HepG2 (cell line): Measurements from ENCODE around the gene FAM114A1. TPM values are rescaled to one million over a fixed set of nuclear protein-coding genes. Genes with fewer than 3 reads are reported as not detected.

Experiments used
- ATAC-seq: fragments of 200-7000 bp; cut with Tn5 transposase; 3 replicates; pipeline ENCODE4 v1.9.1; 2020; ENCODE audit warnings: mild to moderate bottlenecking, moderate library complexity
- BruUV-seq: library from RNA; stranded (reverse); fragments of 400-500 nt; replicated peaks from 2 replicates; lab custom pipeline; 2021; lab: Mats Ljungman, UMichigan
- CTCF ChIA-PET: fragments of 300-600 bp; formaldehyde crosslinking; extraction: SDS; loops from one replicate; lab custom pipeline; 2021; ENCODE audit warnings: low total read pairs, inconsistent platforms, low intra/inter-chr PET ratio; lab: Yijun Ruan, JAX
- POLR2A ChIA-PET: fragments of 350-600 bp; sonication (Branson Sonifier 250); formaldehyde crosslinking; loops from one replicate; lab custom pipeline; 2020; ENCODE audit warnings: antibody characterized with exemption, inconsistent platforms; lab: Yijun Ruan, JAX
- DNase-seq: peaks from one replicate; pipeline ENCODE4 v3.0.0-alpha.2; 2015; ENCODE audit warnings: low spot score
- FAIRE-seq: peaks from 3 replicates; lab custom pipeline; 2011; peaks lifted over from hg19 to GRCh38; lab: Jason Lieb, UNC
- H2AFZ ChIP-seq: one replicate; pipeline ENCODE4 v1.6.1; 2011; ENCODE audit warnings: low read length, inconsistent platforms
- H3K27ac ChIP-seq: fragments of 300-600 bp; 3 replicates; pipeline ENCODE4 v1.8.0; 2011; ENCODE audit warnings: mixed run types, mild to moderate bottlenecking, mixed read lengths, low read length, inconsistent platforms; ENCODE audit not compliant: insufficient read depth; ENCODE audit errors: extremely low read length
- H3K27me3 ChIP-seq, 2 experiments: fragments of 200-600 bp in 1 of 2; 2 replicates in 1 of 2; 3 replicates in 1 of 2; pipeline versions ENCODE4 v1.6.0 to v1.8.0; 2011; ENCODE audit warnings: low read length in 2 of 2, mild to moderate bottlenecking in 2 of 2, moderate library complexity in 2 of 2, inconsistent platforms in 1 of 2; ENCODE audit not compliant: insufficient read depth in 2 of 2, control insufficient read depth in 1 of 2
- H3K36me3 ChIP-seq, 2 experiments: fragments of 200-600 bp in 1 of 2; replicated peaks in 1 of 2; 2 replicates in 1 of 2; 3 replicates in 1 of 2; pipeline versions ENCODE4 v1.5.1 to v1.8.0; 2011; ENCODE audit warnings: low read length in 2 of 2, inconsistent platforms in 1 of 2; ENCODE audit not compliant: insufficient read depth in 2 of 2, control insufficient read depth in 1 of 2
- H3K4me1 ChIP-seq: 2 replicates; pipeline ENCODE4 v1.5.1; 2012; ENCODE audit warnings: low read length, inconsistent platforms; ENCODE audit not compliant: insufficient read depth
- H3K4me2 ChIP-seq: 2 replicates; pipeline ENCODE4 v1.6.0; 2011; ENCODE audit warnings: low read depth, low read length, inconsistent platforms
- H3K4me3 ChIP-seq, 3 experiments: fragments of 200-600 bp in 1 of 3; sonication (generic), shearing (Covaris generic) in 1 of 3; replicated peaks in 1 of 3; 2 replicates each; pipeline ENCODE4 v1.5.1; 2011 to 2016; ENCODE audit warnings: low read length in 3 of 3, inconsistent platforms in 2 of 3, low read depth in 2 of 3, mild to moderate bottlenecking in 2 of 3, control low read depth in 1 of 3, mixed read lengths in 1 of 3; ENCODE audit not compliant: insufficient read depth in 1 of 3
- H3K79me2 ChIP-seq: one replicate; pipeline ENCODE4 v1.6.1; 2011; ENCODE audit warnings: low read length, inconsistent platforms; ENCODE audit not compliant: insufficient read depth
- H3K9ac ChIP-seq: 2 replicates; pipeline ENCODE4 v1.6.0; 2011; ENCODE audit warnings: mild to moderate bottlenecking, low read depth, low read length, inconsistent platforms; ENCODE audit not compliant: insufficient read depth
- H3K9me3 ChIP-seq: 2 replicates; pipeline ENCODE4 v1.5.1; 2012; ENCODE audit warnings: mild to moderate bottlenecking, low read length
- H4K20me1 ChIP-seq: 2 replicates; pipeline ENCODE4 v1.6.0; 2011; ENCODE audit warnings: inconsistent platforms, mild to moderate bottlenecking, low read length, moderate library complexity; ENCODE audit not compliant: insufficient read depth
- ASH2L ChIP-seq: fragments of 300-600, 200-600 bp; sonication (generic); IDR thresholded peaks from 2 replicates; pipeline ENCODE4 v1.7.0; 2017; ENCODE audit warnings: low read depth, mild to moderate bottlenecking, moderate library complexity, mixed read lengths, low read length; ENCODE audit not compliant: insufficient read length
- FLYWCH1 ChIP-seq: sonication (generic); formaldehyde crosslinking; IDR thresholded peaks from 2 replicates; pipeline ENCODE4 v1.8.1; 2023; ENCODE audit warnings: mild to moderate bottlenecking, missing genetic modification reagents
- HOXA5 ChIP-seq: sonication (generic); formaldehyde crosslinking; IDR thresholded peaks from 2 replicates; pipeline ENCODE4 v1.4.0; 2020; ENCODE audit warnings: missing genetic modification reagents
- NR2F2 ChIP-seq: IDR thresholded peaks from 2 replicates; pipeline ENCODE4 v1.6.1; 2012; ENCODE audit warnings: low read depth, inconsistent platforms, borderline replicate concordance
- PRPF4 ChIP-seq: fragments of 200-400 bp; formaldehyde crosslinking; IDR thresholded peaks from 2 replicates; pipeline ENCODE4 v1.6.1; 2016; ENCODE audit warnings: low read length, low read depth; ENCODE audit not compliant: poor library complexity, severe bottlenecking
- REXO4 ChIP-seq: sonication (generic); formaldehyde crosslinking; IDR thresholded peaks from 2 replicates; pipeline ENCODE4 v1.8.0; 2022; ENCODE audit warnings: missing genetic modification reagents, mild to moderate bottlenecking, borderline replicate concordance
- RFX1 ChIP-seq: fragments of 450-650 bp; IDR thresholded peaks from 2 replicates; pipeline ENCODE4 v1.6.1; 2017
- SMAD1 ChIP-seq: sonication (generic); formaldehyde crosslinking; IDR thresholded peaks from 2 replicates; pipeline ENCODE4 v1.4.0; 2020; ENCODE audit warnings: missing genetic modification reagents, low read depth, mild to moderate bottlenecking, borderline replicate concordance
- SMAD3 ChIP-seq: sonication (generic); formaldehyde crosslinking; IDR thresholded peaks from 2 replicates; pipeline ENCODE4 v1.4.0; 2020; ENCODE audit warnings: missing genetic modification reagents
- TAF15 ChIP-seq: fragments of 200-400 bp; formaldehyde crosslinking; IDR thresholded peaks from one replicate; pipeline ENCODE4 v1.6.1; 2018; ENCODE audit warnings: mild to moderate bottlenecking, low read depth, low read length; ENCODE audit not compliant: poor library complexity, severe bottlenecking
- THRA ChIP-seq: sonication (generic); formaldehyde crosslinking; IDR thresholded peaks from 2 replicates; pipeline ENCODE4 v1.4.0; 2020; ENCODE audit warnings: missing genetic modification reagents, borderline replicate concordance
- ZFP1 ChIP-seq: IDR thresholded peaks from 2 replicates; pipeline ENCODE4 v1.6.1; 2016
- ZMYM2 ChIP-seq: sonication (generic); formaldehyde crosslinking; IDR thresholded peaks from 2 replicates; pipeline ENCODE4 v1.8.0; 2022; ENCODE audit warnings: mild to moderate bottlenecking, missing genetic modification reagents
- ZNF282 ChIP-seq: fragments of 450-650 bp; IDR thresholded peaks from 2 replicates; pipeline ENCODE4 v1.6.1; 2018; ENCODE audit not compliant: partially characterized antibody
- ZNF724P ChIP-seq: sonication (generic); formaldehyde crosslinking; IDR thresholded peaks from 2 replicates; pipeline ENCODE4 v1.8.0; 2022; ENCODE audit warnings: missing genetic modification reagents, borderline replicate concordance
- ZNF879 ChIP-seq: sonication (generic); formaldehyde crosslinking; IDR thresholded peaks from 2 replicates; pipeline ENCODE4 v1.8.1; 2023; ENCODE audit warnings: missing genetic modification reagents
- ZSCAN5A ChIP-seq: sonication (generic); formaldehyde crosslinking; IDR thresholded peaks from 2 replicates; pipeline ENCODE4 v1.8.0; 2022; ENCODE audit warnings: mild to moderate bottlenecking, missing genetic modification reagents, borderline replicate concordance
- WGBS: methylation state at CpG from one replicate; pipeline ENCODE4 v1.1.6; 2017; ENCODE audit warnings: low lambda C conversion rate; 5-methylcytosine and 5-hydroxymethylcytosine counted together
- in situ Hi-C: cut with HindIII; loops from 2 replicates; pipeline ENCODE4 v1.10.0; 2017; ENCODE audit warnings: low pct_unique_long_range_greater_than_20kb; ENCODE audit not compliant: extremely low pct_ligation_motif_present
- intact Hi-C: fragments of 100-400 bp; cut with micrococcal nuclease; formaldehyde crosslinking; loops from one replicate; pipeline ENCODE4 v1.10.0; 2022; ENCODE audit not compliant: unreplicated experiment
- polyA plus RNA-seq, 8 experiments: library from polyadenylated mRNA; depleted of rRNA in 3 of 8; stranded (reverse) in 7 of 8; unstranded in 1 of 8; fragments of >200 nt; fragmentation: Illumina TruSeq in 4 of 8; extraction: Trizol in 4 of 8; gene quantifications; 2 replicates each; pipeline versions ENCODE4 v1.2.1 to v1.2.3, GENCODE V29; 2011 to 2016; ENCODE audit warnings: low read depth in 4 of 8, missing spikeins in 1 of 8, mixed read lengths in 1 of 8; ENCODE audit not compliant: insufficient read depth in 1 of 8
- total RNA-seq, 5 experiments: library from RNA; depleted of rRNA; stranded (reverse); fragments of >200 nt; fragmentation: Illumina TruSeq; extraction: Trizol; gene quantifications; 2 replicates each; pipeline ENCODE4 v1.2.3, GENCODE V29; 2016; ENCODE audit warnings: low read depth in 1 of 5
- TF ChIP-seq, protein P1 (sequence below): sonication (generic); formaldehyde crosslinking; IDR thresholded peaks from 2 replicates; pipeline ENCODE4 v1.4.0; 2020; ENCODE audit warnings: low read depth, mild to moderate bottlenecking, missing genetic modification reagents

The FAM114A1 gene
- total and polyA plus RNA-seq, 2 of the 13 experiments (the other 11 are each of a cell fraction or from before 2014, with no cell fraction given), result 61.0 to 76.9 TPM

DNA sequence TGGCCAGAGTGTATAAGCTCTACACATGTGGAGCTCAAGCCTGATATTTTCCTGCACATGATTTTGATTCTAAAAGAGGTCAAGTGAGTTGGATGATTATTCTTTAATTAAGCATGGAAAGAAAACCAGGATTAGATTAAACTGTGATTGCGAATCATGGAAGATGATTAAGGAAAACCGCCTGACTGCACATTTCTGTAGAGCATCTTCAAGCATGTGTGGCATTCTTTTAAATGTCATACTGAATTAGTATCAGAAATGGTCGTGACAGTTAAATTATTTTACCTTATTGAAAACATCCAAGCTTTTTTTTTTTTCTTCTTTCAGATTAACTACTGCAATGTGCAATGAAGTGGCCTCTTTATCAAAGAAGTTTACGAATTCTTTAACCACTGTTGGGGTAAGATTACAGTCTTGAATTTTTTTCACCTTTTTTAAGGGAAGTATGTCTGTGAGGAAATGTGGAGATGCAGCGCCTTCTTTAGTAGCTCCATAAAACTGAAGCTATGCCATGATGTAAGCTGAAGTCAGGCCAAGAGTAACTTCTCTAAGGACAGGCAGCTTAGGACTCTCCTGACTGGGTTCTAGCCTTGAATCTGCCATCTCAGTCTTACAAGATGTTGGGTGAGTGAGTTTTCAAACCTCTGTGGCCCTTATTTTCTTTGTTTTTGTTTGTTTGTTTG lies 67.9 kb downstream of the FAM114A1 start:
- DNase-seq (no peak), FAIRE-seq (no peak), ATAC-seq (no peak)
- intact Hi-C loops, result loop anchor here (10.0 kb wide), 1 partner anchor 49 kb away; no protein-coding TSS in a partner anchor
- ChIA-PET CTCF (no interaction called here), POLR2A (no interaction called here)
- Histone ChIP-seq H4K20me1 (no peaks in the 10 kb centered on the region), H3K4me2 (no peak overlapping the region), H3K9ac (no peak overlapping the region), H3K4me3 (no peak overlapping the region), H3K27me3 (no peaks in the 10 kb centered on the region), H3K9me3 (no peaks in the 10 kb centered on the region), H3K79me2 (no peaks in the 10 kb centered on the region), H3K4me1 (peaks cover 2% of the 10 kb centered on the region; the same call in 1 of the 2 replicates), H3K36me3 (peaks cover 23 to 70% of the 10 kb centered on the region in 2 experiments), H2AFZ (no peak overlapping the region), H3K27ac (no peak overlapping the region)
- no TSS peak for BruUV-seq
- in situ Hi-C loops, result no loop called here
- no peak for TF ChIP-seq THRA (CRISPR knock-in tag)
- TF ChIP-seq ZNF282, result no peak
- no peak for TF ChIP-seq NR2F2
- no peak for TF ChIP-seq SMAD1
- no peak for TF ChIP-seq SMAD3
- no peak for TF ChIP-seq ASH2L
- no peak for TF ChIP-seq HOXA5
- TF ChIP-seq ZNF879 (CRISPR knock-in tag), result no peak
- no peak for TF ChIP-seq ZMYM2 (CRISPR knock-in tag)
- no peak for TF ChIP-seq TAF15
- no peak for TF ChIP-seq FLYWCH1 (CRISPR knock-in tag)
- no peak for TF ChIP-seq PRPF4
- no peak for TF ChIP-seq ZNF724P
- no peak for TF ChIP-seq REXO4
- no peak for TF ChIP-seq RFX1
- no peak for TF ChIP-seq ZSCAN5A (CRISPR knock-in tag)
- TF ChIP-seq, protein P1, sequence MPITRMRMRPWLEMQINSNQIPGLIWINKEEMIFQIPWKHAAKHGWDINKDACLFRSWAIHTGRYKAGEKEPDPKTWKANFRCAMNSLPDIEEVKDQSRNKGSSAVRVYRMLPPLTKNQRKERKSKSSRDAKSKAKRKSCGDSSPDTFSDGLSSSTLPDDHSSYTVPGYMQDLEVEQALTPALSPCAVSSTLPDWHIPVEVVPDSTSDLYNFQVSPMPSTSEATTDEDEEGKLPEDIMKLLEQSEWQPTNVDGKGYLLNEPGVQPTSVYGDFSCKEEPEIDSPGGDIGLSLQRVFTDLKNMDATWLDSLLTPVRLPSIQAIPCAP (CRISPR knock-in tag), result no peak
- no peak for TF ChIP-seq ZFP1 (CRISPR knock-in tag)
- 97% methylated on average over 5 of the region's 5 CpGs for WGBS
